ENCODE measurements around the gene PDE5A. TPM values are rescaled to one million over a fixed set of nuclear protein-coding genes. Genes with fewer than 3 reads are reported as not detected.

PDE5A gene
- polyA plus RNA-seq, 1 of the 3 experiments (the other 2 are of a cell fraction) = 6.4 TPM

DNA sequence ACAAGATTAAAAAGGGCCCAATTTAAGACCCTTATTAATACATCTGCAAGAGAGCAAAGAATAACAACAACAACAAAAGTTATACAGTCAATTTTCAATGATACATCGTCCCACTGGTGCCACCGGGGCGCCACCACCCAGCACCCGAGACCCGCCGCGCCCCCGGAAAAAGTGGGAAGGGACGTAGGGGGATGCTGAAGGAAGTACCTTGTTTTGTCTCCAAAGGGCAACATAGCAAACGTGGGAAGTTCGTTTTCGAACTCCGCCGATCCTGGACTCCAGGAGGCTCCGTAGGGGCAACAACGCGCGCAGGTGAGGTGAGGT is 1.7 kb downstream of the PDE5A start:
- Histone ChIP-seq H3K9ac (peak overlapping the region; percentile 71), H3K4me2 (peak overlapping the region; percentile 96), H3K9me3 (no peaks in the 10 kb centered on the region), H3K79me2 (ENCODE audit: insufficient read depth) (peaks cover 11% of the 10 kb centered on the region; the same call in 1 of the 2 replicates), H3K4me1 (ENCODE audit: control insufficient read depth in 1 of 2, insufficient read depth in 2 of 2, low read depth in 1 of 2, low read length in 1 of 2) (peaks cover 0 to 7% of the 10 kb centered on the region in 2 experiments; a peak in 2 of 4 replicates), H3K36me3 (replicated peaks in 1 of 2; ENCODE audit: control insufficient read depth in 1 of 2, insufficient read depth in 2 of 2, low read length in 1 of 2) (no peaks in the 10 kb centered on the region), H3K27ac (ENCODE audit: low read depth in 2 of 2, low read length in 1 of 2) (peak overlapping the region in 1 of 2 experiments; percentile 44; a peak in 1 of 4 replicates), H3K9me2 (no peaks in the 10 kb centered on the region), H3K4me3 (ENCODE audit: low read depth in 2 of 2, low read length in 1 of 2) (peak overlapping the region; percentile 82 to 89), H2AFZ (ENCODE audit: low read depth) (peak overlapping the region; percentile 99), H3F3A (replicated peaks; ENCODE audit: insufficient read depth) (no peaks in the 10 kb centered on the region), H4K20me1 (ENCODE audit: insufficient read depth) (no peaks in the 10 kb centered on the region), H3K27me3 (ENCODE audit: insufficient read depth) (no peaks in the 10 kb centered on the region)
- no peak for DNase-seq
- WGBS (ENCODE audit: low lambda C conversion rate) = 0% methylated on average over 8 of the region's 18 CpGs
- ChIA-PET POLR2A (no interaction called here), CTCF (interaction anchor here (0.6 to 3.1 kb wide), 37 partner anchors 11 to 578 kb away, joined by 3 to 192 read pairs (median 5); partner anchors contain the start of gene MAD2L1)
- TF ChIP-seq EZH2phosphoT487 (IDR thresholded peaks at IDR 0.05; ENCODE audit: borderline replicate concordance, low read depth) = no peak
- TF ChIP-seq, protein P1, sequence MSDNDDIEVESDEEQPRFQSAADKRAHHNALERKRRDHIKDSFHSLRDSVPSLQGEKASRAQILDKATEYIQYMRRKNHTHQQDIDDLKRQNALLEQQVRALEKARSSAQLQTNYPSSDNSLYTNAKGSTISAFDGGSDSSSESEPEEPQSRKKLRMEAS (IDR thresholded peaks at IDR 0.05; ENCODE audit: low read depth) = 0 out of 2 replicates have a peak, but pooled peaks have one; percentile 13

DNA sequence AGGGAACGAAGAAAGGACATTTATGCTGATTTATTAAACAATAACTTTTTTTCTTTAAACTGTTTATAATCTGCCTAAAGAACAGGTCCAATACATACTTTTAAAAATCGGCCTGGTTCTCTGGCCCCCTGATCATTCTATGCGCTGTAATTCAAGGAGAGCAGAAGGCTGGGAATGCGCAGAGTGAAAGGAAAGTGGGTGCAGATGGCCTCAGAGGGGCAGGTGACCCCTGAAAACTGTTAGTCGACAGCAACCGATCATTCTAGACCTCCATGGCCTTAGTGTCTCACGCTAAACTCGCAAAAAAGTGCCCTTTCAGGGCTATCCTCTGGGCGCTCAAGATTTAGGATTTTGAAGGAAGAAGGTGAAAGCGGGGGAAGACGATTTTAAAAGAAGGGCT is 2.2 kb downstream of the PDE5A start:
- TF ChIP-seq, protein P2, sequence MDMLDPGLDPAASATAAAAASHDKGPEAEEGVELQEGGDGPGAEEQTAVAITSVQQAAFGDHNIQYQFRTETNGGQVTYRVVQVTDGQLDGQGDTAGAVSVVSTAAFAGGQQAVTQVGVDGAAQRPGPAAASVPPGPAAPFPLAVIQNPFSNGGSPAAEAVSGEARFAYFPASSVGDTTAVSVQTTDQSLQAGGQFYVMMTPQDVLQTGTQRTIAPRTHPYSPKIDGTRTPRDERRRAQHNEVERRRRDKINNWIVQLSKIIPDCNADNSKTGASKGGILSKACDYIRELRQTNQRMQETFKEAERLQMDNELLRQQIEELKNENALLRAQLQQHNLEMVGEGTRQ (IDR thresholded peaks at IDR 0.05; ENCODE audit: borderline replicate concordance, low read depth, low read length) = no peak
- TF ChIP-seq, protein P3, sequence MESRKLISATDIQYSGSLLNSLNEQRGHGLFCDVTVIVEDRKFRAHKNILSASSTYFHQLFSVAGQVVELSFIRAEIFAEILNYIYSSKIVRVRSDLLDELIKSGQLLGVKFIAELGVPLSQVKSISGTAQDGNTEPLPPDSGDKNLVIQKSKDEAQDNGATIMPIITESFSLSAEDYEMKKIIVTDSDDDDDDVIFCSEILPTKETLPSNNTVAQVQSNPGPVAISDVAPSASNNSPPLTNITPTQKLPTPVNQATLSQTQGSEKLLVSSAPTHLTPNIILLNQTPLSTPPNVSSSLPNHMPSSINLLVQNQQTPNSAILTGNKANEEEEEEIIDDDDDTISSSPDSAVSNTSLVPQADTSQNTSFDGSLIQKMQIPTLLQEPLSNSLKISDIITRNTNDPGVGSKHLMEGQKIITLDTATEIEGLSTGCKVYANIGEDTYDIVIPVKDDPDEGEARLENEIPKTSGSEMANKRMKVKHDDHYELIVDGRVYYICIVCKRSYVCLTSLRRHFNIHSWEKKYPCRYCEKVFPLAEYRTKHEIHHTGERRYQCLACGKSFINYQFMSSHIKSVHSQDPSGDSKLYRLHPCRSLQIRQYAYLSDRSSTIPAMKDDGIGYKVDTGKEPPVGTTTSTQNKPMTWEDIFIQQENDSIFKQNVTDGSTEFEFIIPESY (IDR thresholded peaks at IDR 0.05; ENCODE audit: borderline replicate concordance, low read depth) = no peak
- no peak for TF ChIP-seq EZH2phosphoT487 (IDR thresholded peaks at IDR 0.05; ENCODE audit: borderline replicate concordance, low read depth)
- TF ChIP-seq JUND (IDR thresholded peaks at IDR 0.05) = no peak
- no peak for TF ChIP-seq FOXJ3 (CRISPR knock-in tag; IDR thresholded peaks at IDR 0.05)
- no peak for TF ChIP-seq GATA2 (CRISPR knock-in tag; IDR thresholded peaks at IDR 0.05)
- TF ChIP-seq NFIC (IDR thresholded peaks at IDR 0.05; ENCODE audit: borderline replicate concordance) = no peak
- TF ChIP-seq EP300 (IDR thresholded peaks at IDR 0.05; ENCODE audit: borderline replicate concordance in 1 of 2, low read depth in 1 of 2, low read length in 1 of 2) = no peak
- no peak for TF ChIP-seq SIN3A (IDR thresholded peaks at IDR 0.05; ENCODE audit: borderline replicate concordance, low read depth, low read length)
- TF ChIP-seq, protein P4, sequence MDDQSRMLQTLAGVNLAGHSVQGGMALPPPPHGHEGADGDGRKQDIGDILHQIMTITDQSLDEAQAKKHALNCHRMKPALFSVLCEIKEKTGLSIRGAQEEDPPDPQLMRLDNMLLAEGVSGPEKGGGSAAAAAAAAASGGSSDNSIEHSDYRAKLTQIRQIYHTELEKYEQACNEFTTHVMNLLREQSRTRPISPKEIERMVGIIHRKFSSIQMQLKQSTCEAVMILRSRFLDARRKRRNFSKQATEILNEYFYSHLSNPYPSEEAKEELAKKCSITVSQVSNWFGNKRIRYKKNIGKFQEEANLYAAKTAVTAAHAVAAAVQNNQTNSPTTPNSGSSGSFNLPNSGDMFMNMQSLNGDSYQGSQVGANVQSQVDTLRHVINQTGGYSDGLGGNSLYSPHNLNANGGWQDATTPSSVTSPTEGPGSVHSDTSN (IDR thresholded peaks at IDR 0.05) = no peak
- TF ChIP-seq NRF1 (IDR thresholded peaks at IDR 0.05; ENCODE audit: low read depth, low read length) = no peak
- no peak for TF ChIP-seq RFX5 (IDR thresholded peaks at IDR 0.05; ENCODE audit: low read length)
- TF ChIP-seq ELF1 (IDR thresholded peaks at IDR 0.05) = no peak
- TF ChIP-seq FOSL2 (IDR thresholded peaks at IDR 0.05; ENCODE audit: borderline replicate concordance, low read depth) = no peak
- no peak for TF ChIP-seq MEF2A (IDR thresholded peaks at IDR 0.05; ENCODE audit: borderline replicate concordance, low read depth)
- H3F3A ChIP-seq (replicated peaks; ENCODE audit: insufficient read depth) = no peaks in the 10 kb centered on the region
- H4K20me1 ChIP-seq (ENCODE audit: insufficient read depth) = no peaks in the 10 kb centered on the region
- H3K4me1 ChIP-seq (ENCODE audit: control insufficient read depth in 1 of 2, insufficient read depth in 2 of 2, low read depth in 1 of 2, low read length in 1 of 2) = peaks cover 0 to 7% of the 10 kb centered on the region in 2 experiments; a peak in 2 of 4 replicates
- 74% methylated on average over 11 of the region's 11 CpGs for WGBS (ENCODE audit: low lambda C conversion rate)
- H3K27ac ChIP-seq (ENCODE audit: low read depth in 2 of 2, low read length in 1 of 2) = peak overlapping the region in 1 of 2 experiments; percentile 44; a peak in 1 of 4 replicates
- H3K27me3 ChIP-seq (ENCODE audit: insufficient read depth) = no peaks in the 10 kb centered on the region
- peak overlapping the region; percentile 99 for H2AFZ ChIP-seq (ENCODE audit: low read depth)
- H3K9me2 ChIP-seq = no peaks in the 10 kb centered on the region
- no peaks in the 10 kb centered on the region for H3K9me3 ChIP-seq
- peak overlapping the region; percentile 71 for H3K9ac ChIP-seq
- ChIA-PET POLR2A (no interaction called here), CTCF (interaction anchor here (0.6 to 3.1 kb wide), 38 partner anchors 10 to 578 kb away, joined by 3 to 192 read pairs (median 5); partner anchors contain the start of gene MAD2L1)
- H3K79me2 ChIP-seq (ENCODE audit: insufficient read depth) = peaks cover 14% of the 10 kb centered on the region; the same call in 1 of the 2 replicates
- peak overlapping the region; percentile 82 to 89 for H3K4me3 ChIP-seq (ENCODE audit: low read depth in 2 of 2, low read length in 1 of 2)
- no peaks in the 10 kb centered on the region for H3K36me3 ChIP-seq (replicated peaks in 1 of 2; ENCODE audit: control insufficient read depth in 1 of 2, insufficient read depth in 2 of 2, low read length in 1 of 2)
- DNase-seq = no peak
- peak overlapping the region; percentile 96 for H3K4me2 ChIP-seq

Measured in SK-N-SH (cell line).